Heart left ventricle (tissue), 16 donors: ENCODE measurements around the gene CYB5R2. TPM values are rescaled to one million over a fixed set of nuclear protein-coding genes. Genes with fewer than 3 reads are reported as not detected.

Experiments used
- ATAC-seq, 4 donors: fragments of 200-7000 bp; cut with Tn5 transposase; one replicate each; pipeline ENCODE4 v1.9.1; 2020 to 2022; ENCODE audit warnings: moderate library complexity in 4 of 4, mild to moderate bottlenecking in 3 of 4, moderate number of reproducible peaks in 1 of 4
- DNase-seq, 5 donors: peaks; one replicate each; pipeline ENCODE4 v3.0.0-alpha.2; 2020
- H3K27ac ChIP-seq, 12 donors: fragments of 200-600 bp; sonication (generic) in 4 of 12; one replicate each; pipeline versions ENCODE4 v1.5.0 to v1.8.0; 2016 to 2022; ENCODE audit warnings: mild to moderate bottlenecking in 2 of 12
- H3K27me3 ChIP-seq, 9 donors: fragments of 200-600 bp; sonication (generic) in 2 of 9; one replicate each; pipeline versions ENCODE4 v1.5.1 to v1.8.0; 2016 to 2022; ENCODE audit warnings: mild to moderate bottlenecking in 3 of 9
- H3K36me3 ChIP-seq, 9 donors: fragments of 200-600 bp; sonication (generic) in 2 of 9; one replicate each; pipeline versions ENCODE4 v1.5.0 to v1.8.0; 2018 to 2022; ENCODE audit warnings: mild to moderate bottlenecking in 2 of 9
- H3K4me1 ChIP-seq, 12 donors: fragments of 200-600 bp; sonication (generic) in 4 of 12; one replicate each; pipeline versions ENCODE4 v1.5.0 to v1.8.0; 2016 to 2022; ENCODE audit warnings: mild to moderate bottlenecking in 3 of 12
- H3K4me3 ChIP-seq, 12 donors: fragments of 200-600 bp; sonication (generic) in 4 of 12; one replicate each; pipeline versions ENCODE4 v1.5.0 to v1.8.0; 2017 to 2022; ENCODE audit warnings: mild to moderate bottlenecking in 9 of 12, moderate library complexity in 4 of 12
- H3K9me3 ChIP-seq, 12 donors: fragments of 200-600 bp; sonication (generic) in 4 of 12; one replicate each; pipeline versions ENCODE4 v1.5.0 to v1.8.0; 2016 to 2022; ENCODE audit warnings: mild to moderate bottlenecking in 1 of 12
- CTCF ChIP-seq, 12 donors: fragments of 200-600 bp; sonication (generic) in 4 of 12; IDR thresholded peaks; one replicate each; pipeline versions ENCODE4 v1.5.0 to v1.8.0; 2018 to 2022; ENCODE audit warnings: antibody characterized with exemption in 12 of 12, mild to moderate bottlenecking in 5 of 12
- POLR2A ChIP-seq, 2 donors: fragments of 450-650 bp; IDR thresholded peaks; one replicate each; pipeline ENCODE4 v1.6.1; 2017; ENCODE audit warnings: antibody characterized with exemption in 2 of 2, mild to moderate bottlenecking in 2 of 2, moderate library complexity in 2 of 2
- WGBS, 4 donors: extraction: QIAGEN DNeasy Blood & Tissue Kit in 2 of 4; methylation state at CpG; one replicate each; pipeline versions ENCODE4 v1.1.5 to v1.1.7; 2013 to 2018; 5-methylcytosine and 5-hydroxymethylcytosine counted together
- intact Hi-C, 10 donors: fragments of 100-400 bp; cut with DNase I; formaldehyde crosslinking; loops; one replicate each; pipeline versions ENCODE4 v1.11.1 to v1.14.2; 2022
- long read RNA-seq, 3 donors: library from polyadenylated mRNA; unstranded; transcript quantifications; one replicate each; pipeline ENCODE4 v2.0.0, GENCODE V29; 2020 to 2021
- polyA plus RNA-seq, 2 donors: library from polyadenylated mRNA; stranded (reverse); fragments of 200-250 nt; gene quantifications; one replicate each; pipeline ENCODE4 v1.2.3, GENCODE V29; 2013
- total RNA-seq, 9 donors: library from RNA; depleted of rRNA in 2 of 9; stranded (reverse); fragments of >200 nt in 2 of 9; fragmentation: NEBNext Ultra II Directional in 3 of 9; extraction: Animal tissue kit (Norgen Biotek cat#: 25700) in 3 of 9; gene quantifications; one replicate each; pipeline versions ENCODE4 v1.1.0 to v1.2.4, GENCODE V29; 2016 to 2023
- donor health status: ischemic (EF 13 %, LVEDD 7.1; RV severe dilation, severe dysfunction).
- donor health status: healthy with polysubstance abuse.
- donor health status: DM: no; HTN: yes; CAD: no.
- donor health status: DM: no; HTN: no; CAD: no.
- donor health status: ischemic (EF 25% LVEDD 6.9; RV normal size, moderate dysfunction).
- donor health status: ischemic (EF 25% LVEDD 5.7; RV mildly dilated, moderate dysfunction).
- donor health status: healthy.
- donor health status: DM: yes; HTN: yes; CAD: no.
- donor health status: ischemic (EF 35%, LVEDD 5.7; RV mildly dilated, moderate dysfunction).
- donor health status: nonischemic (EF 11% LVEDD 7.7; RV severe dilation, severe dysfunction).
- donor health status: DM: yes; HTN: yes; CAD: no.
- donor health status: PGD.
- donor health status: ischemic (EF 29% LVEDD 5.4; RV normal size, mild dysfunction).
- donor health status: nonischemic (EF 23%, LVEDD 6.1; RV moderate dilation, normal function).

The CYB5R2 gene
- 1 to 10 TPM in 5 of 9 donors, under 1 TPM in 4; 0.65 to 4.9 (median 1.1) TPM for total RNA-seq
- 1 to 10 TPM; 1.3 to 2.8 TPM for polyA plus RNA-seq
- long read RNA-seq, donor 1, partial matches to known transcripts = 0 of 1 reads
- long read RNA-seq, donor 1, other reads (novel, unspliced or antisense) = 0 of 1 reads
- long read RNA-seq, donor 2, partial matches to known transcripts = 0 of 1 reads
- long read RNA-seq, donor 2, other reads (novel, unspliced or antisense) = 1 of 1 reads
- long read RNA-seq, donor 3 = 0 reads

- intact Hi-C loops = no loop called here
- peak within 1 kb of the TSS; percentile 36 to 72 (median 58) for H3K4me3 ChIP-seq
- peak in 1 of 2 donors; percentile 23 for TF ChIP-seq POLR2A (IDR thresholded peaks at IDR 0.05)
- TF ChIP-seq CTCF (IDR thresholded peaks at IDR 0.05) = no peak
- peaks cover 0 to 4% (median 0%) of the 10 kb centered on the region in 9 donors for H3K36me3 ChIP-seq
- DNase-seq (peak; percentile 73 to 84 (median 79)), ATAC-seq (peak; percentile 65 to 95 (median 82))
- peaks cover 0 to 33% (median 20%) of the 10 kb centered on the region in 9 donors for H3K27me3 ChIP-seq
- H3K9me3 ChIP-seq = no peaks in the 10 kb centered on the region
- H3K4me1 ChIP-seq = peaks cover 0 to 22% (median 10%) of the 10 kb centered on the region in 12 donors
- peak within 1 kb of the TSS in 9 of 12 donors; percentile 31 to 64 (median 46) for H3K27ac ChIP-seq
- 7 to 49% (median 10%) methylated on average over 4 to 40 of the region's 40 CpGs for WGBS, 4 donors
Observed at GRCh38 chr11:7672960-7673723, at the start of gene CYB5R2. CYB5R2 (minus strand) TSS chr11:7673500; CDS start chr11:7672825, 675 bp downstream.

GRCh38 chr11:7714786-7715185 is 41.5 kb upstream of the CYB5R2 start:
- H3K27me3 ChIP-seq = peaks cover 0 to 3% (median 0%) of the 10 kb centered on the region in 9 donors
- intact Hi-C loops = no loop called here
- no peak overlapping the region for H3K27ac ChIP-seq
- H3K4me1 ChIP-seq = no peaks in the 10 kb centered on the region
- TF ChIP-seq CTCF (IDR thresholded peaks at IDR 0.05) (no peak), POLR2A (IDR thresholded peaks at IDR 0.05) (no peak)
- no peak for DNase-seq
- no peaks in the 10 kb centered on the region for H3K36me3 ChIP-seq
- peaks cover 0 to 5% (median 0%) of the 10 kb centered on the region in 12 donors for H3K9me3 ChIP-seq
- no peak for ATAC-seq
- 52 to 69% (median 57%) methylated on average over 3 of the region's 3 CpGs for WGBS, 4 donors
- H3K4me3 ChIP-seq = no peak overlapping the region

GRCh38 chr11:7706377-7706776 is 33.1 kb upstream of the CYB5R2 start, which contains the start of gene OVCH2:
OVCH2 (minus strand) TSS chr11:7706477; CDS start chr11:7706394, 83 bp downstream.
- no peak for DNase-seq
- intact Hi-C loops = no loop called here
- H3K36me3 ChIP-seq = no peaks in the 10 kb centered on the region
- 76 to 88% (median 85%) methylated on average over 2 of the region's 2 CpGs for WGBS, 4 donors
- no peak within 1 kb of the TSS for H3K27ac ChIP-seq
- H3K4me1 ChIP-seq = no peaks in the 10 kb centered on the region
- no peaks in the 10 kb centered on the region for H3K9me3 ChIP-seq
- TF ChIP-seq POLR2A (IDR thresholded peaks at IDR 0.05) (no peak), CTCF (IDR thresholded peaks at IDR 0.05) (no peak)
- peaks cover 0 to 26% (median 4%) of the 10 kb centered on the region in 9 donors for H3K27me3 ChIP-seq
- H3K4me3 ChIP-seq = no peak within 1 kb of the TSS
- ATAC-seq = no peak

GRCh38 chr11:7703740-7704139 is 30.4 kb upstream of the CYB5R2 start:
- peaks cover 0 to 26% (median 4%) of the 10 kb centered on the region in 9 donors for H3K27me3 ChIP-seq
- H3K4me1 ChIP-seq = no peaks in the 10 kb centered on the region
- intact Hi-C loops = no loop called here
- H3K9me3 ChIP-seq = no peaks in the 10 kb centered on the region
- ATAC-seq (peak in 2 of 4 donors; percentile 47 to 55), DNase-seq (no peak)
- TF ChIP-seq POLR2A (IDR thresholded peaks at IDR 0.05) (no peak), CTCF (IDR thresholded peaks at IDR 0.05) (no peak)
- no peak overlapping the region for H3K4me3 ChIP-seq
- WGBS, 4 donors = 25 to 45% (median 27%) methylated on average over 5 of the region's 5 CpGs
- H3K27ac ChIP-seq = no peak overlapping the region
- no peaks in the 10 kb centered on the region for H3K36me3 ChIP-seq
